HG03565 (cell line): Measurements from ENCODE around the gene C12orf75.
A peak's percentile ranks its signal among the peaks of the same experiment; 100 is the strongest.
"Not testable (repeated sequence)": the region's sequence is repeated elsewhere in the genome, so short reads cannot be mapped to it uniquely, and the experiment has no call there.

Experiments used
- ATAC-seq: cut with Tn5 transposase; IDR thresholded peaks from one replicate; pipeline ENCODE4 v1.9.1; 2021; ENCODE audit warnings: mild to moderate bottlenecking, moderate library complexity; ENCODE audit not compliant: unreplicated experiment

The C12orf75 gene

GRCh38 chr12:105330283-105330930 is at the start of gene C12orf75:
C12orf75 (plus strand) TSS chr12:105330691; CDS start chr12:105330892, 201 bp downstream.
- peak; percentile 80 for ATAC-seq

- ATAC-seq = no peak
Measured at GRCh38 chr12:105280966-105281693, 49.4 kb upstream of the C12orf75 start.

GRCh38 chr12:105281694-105282049 is 48.8 kb upstream of the C12orf75 start:
- ATAC-seq = no peak

- no peak for ATAC-seq
Measured at GRCh38 chr12:105285378-105285777, 45.1 kb upstream of the C12orf75 start.

- no peak for ATAC-seq
Measured at GRCh38 chr12:105287408-105287807, 43.1 kb upstream of the C12orf75 start.

- ATAC-seq = no peak
Measured at GRCh38 chr12:105288311-105288996, 42.0 kb upstream of the C12orf75 start.

GRCh38 chr12:105289114-105289904 is 41.2 kb upstream of the C12orf75 start:
- ATAC-seq = no peak

GRCh38 chr12:105291531-105291930 is 39.0 kb upstream of the C12orf75 start:
- no peak for ATAC-seq

- no peak for ATAC-seq
Measured at GRCh38 chr12:105292705-105293104, 37.8 kb upstream of the C12orf75 start.

- ATAC-seq = no peak
Measured at GRCh38 chr12:105293187-105293586, 37.3 kb upstream of the C12orf75 start.

GRCh38 chr12:105294161-105294560 is 36.3 kb upstream of the C12orf75 start:
- ATAC-seq = no peak

GRCh38 chr12:105294886-105295479 is 35.5 kb upstream of the C12orf75 start:
- ATAC-seq = no peak

- ATAC-seq = no peak
Measured at GRCh38 chr12:105296116-105297089, 34.1 kb upstream of the C12orf75 start.

- no peak for ATAC-seq
Measured at GRCh38 chr12:105300883-105301282, 29.6 kb upstream of the C12orf75 start.

GRCh38 chr12:105301696-105302095 is 28.8 kb upstream of the C12orf75 start:
- no peak for ATAC-seq

GRCh38 chr12:105302986-105303385 is 27.5 kb upstream of the C12orf75 start:
- ATAC-seq = not testable (repeated sequence)

GRCh38 chr12:105304626-105305025 is 25.9 kb upstream of the C12orf75 start:
- ATAC-seq = not testable (repeated sequence)

- ATAC-seq = not testable (repeated sequence)
Measured at GRCh38 chr12:105307601-105308314, 22.7 kb upstream of the C12orf75 start.

- not testable (repeated sequence) for ATAC-seq
Measured at GRCh38 chr12:105308839-105309238, 21.7 kb upstream of the C12orf75 start.
